PC-3 (cell line): ENCODE data around the gene PSMC3IP. TPM values are rescaled to one million over a fixed set of nuclear protein-coding genes. Genes with fewer than 3 reads are reported as not detected.

Experiments used
- ATAC-seq: fragments of 200-7000 bp; cut with Tn5 transposase; 2 replicates; pipeline ENCODE4 v1.9.1; 2020; ENCODE audit warnings: mild to moderate bottlenecking, moderate library complexity
- BruUV-seq: library from RNA; stranded (reverse); fragments of 400-500 nt; replicated peaks from 2 replicates; lab custom pipeline; 2021; lab: Mats Ljungman, UMichigan
- CTCF ChIA-PET: fragments of 300-600 bp; sonication (Branson Sonifier 250); formaldehyde crosslinking; loops from one replicate; lab custom pipeline; 2022; ENCODE audit warnings: antibody characterized with exemption; lab: Charles Lee
- POLR2A ChIA-PET: fragments of 300-600 bp; sonication (Branson Sonifier 250); formaldehyde crosslinking; loops from one replicate; lab custom pipeline; 2022; ENCODE audit warnings: antibody characterized with exemption; ENCODE audit not compliant: unreplicated experiment; lab: Charles Lee
- DNase-seq: peaks from one replicate; pipeline ENCODE4 v3.0.0-alpha.2; 2015
- H2AFZ ChIP-seq: fragments of 300-600 bp; sonication (generic); 2 replicates; pipeline ENCODE4 v1.6.0; 2016; ENCODE audit warnings: antibody characterized with exemption, low read length
- H3F3A ChIP-seq: fragments of 300-600 bp; sonication (generic); one replicate; pipeline ENCODE4 v1.6.0; 2017; ENCODE audit warnings: antibody characterized with exemption, low read length, control low read depth, mild to moderate bottlenecking; ENCODE audit not compliant: unreplicated experiment
- H3K27ac ChIP-seq: fragments of 300-600 bp; sonication (generic); 2 replicates; pipeline ENCODE4 v1.5.1; 2016; ENCODE audit warnings: mild to moderate bottlenecking, low read length
- H3K27me3 ChIP-seq: fragments of 300-600 bp; sonication (generic); 2 replicates; pipeline ENCODE4 v1.6.1; 2016; ENCODE audit warnings: low read length, mixed read lengths
- H3K36me3 ChIP-seq: fragments of 300-600 bp; sonication (generic); 2 replicates; pipeline ENCODE4 v1.6.1; 2016; ENCODE audit warnings: low read depth, mixed run types, low read length, mixed read lengths
- H3K4me1 ChIP-seq: fragments of 300-600 bp; sonication (generic); 2 replicates; pipeline ENCODE4 v1.5.1; 2016; ENCODE audit warnings: low read length; ENCODE audit not compliant: insufficient read depth
- H3K4me2 ChIP-seq: fragments of 300-600 bp; sonication (generic); 2 replicates; pipeline ENCODE4 v1.6.0; 2016; ENCODE audit warnings: low read length
- H3K4me3 ChIP-seq: fragments of 300-600 bp; sonication (generic); 2 replicates; pipeline ENCODE4 v1.5.1; 2016; ENCODE audit warnings: mild to moderate bottlenecking, low read length, mixed read lengths
- H3K79me2 ChIP-seq: fragments of 300-600 bp; sonication (generic); 2 replicates; pipeline ENCODE4 v1.6.1; 2017; ENCODE audit warnings: low read length, mixed read lengths
- H3K9ac ChIP-seq: fragments of 300-600 bp; sonication (generic); 2 replicates; pipeline ENCODE4 v1.6.0; 2016; ENCODE audit warnings: mild to moderate bottlenecking, low read length
- H3K9me2 ChIP-seq: fragments of 300-600 bp; sonication (generic); replicated peaks from 2 replicates; pipeline ENCODE4 v1.6.1; 2016; ENCODE audit warnings: mixed run types, low read length, mixed read lengths
- H3K9me3 ChIP-seq: fragments of 300-600 bp; sonication (generic); 2 replicates; pipeline ENCODE4 v1.6.1; 2016; ENCODE audit warnings: low read length, mixed read lengths
- H4K20me1 ChIP-seq: fragments of 300-600 bp; sonication (generic); 2 replicates; pipeline ENCODE4 v1.6.1; 2016; ENCODE audit warnings: low read length, mixed read lengths
- CTCF ChIP-seq: fragments of 300-600 bp; sonication (generic); conservative IDR thresholded peaks from 2 replicates; pipeline ENCODE4 v1.5.1; 2017; ENCODE audit warnings: antibody characterized with exemption, low read depth, mild to moderate bottlenecking, low read length
- EZH2 ChIP-seq: fragments of 300-600 bp; sonication (generic); IDR thresholded peaks from one replicate; pipeline ENCODE4 v1.6.1; 2017; ENCODE audit warnings: antibody characterized with exemption, mild to moderate bottlenecking, low read length; ENCODE audit not compliant: unreplicated experiment
- EZH2phosphoT487 ChIP-seq: fragments of 300-600 bp; sonication (generic); IDR thresholded peaks from 2 replicates; pipeline ENCODE4 v1.6.1; 2018; ENCODE audit warnings: mild to moderate bottlenecking, antibody characterized with exemption, low read length, borderline replicate concordance
- intact Hi-C: fragments of 100-400 bp; cut with micrococcal nuclease; formaldehyde crosslinking; loops from 2 replicates; pipeline ENCODE4 v1.9.0; 2023
- total RNA-seq: library from RNA; depleted of rRNA; stranded (reverse); fragments of >200 nt; gene quantifications from 2 replicates; pipeline ENCODE4 v1.2.3, GENCODE V29; 2014

PSMC3IP gene
- total RNA-seq, 1 experiment from 2014 or later = 20.3 TPM

GRCh38 chr17:42531455-42532354 is 45.8 kb downstream of the PSMC3IP start:
- H4K20me1 ChIP-seq = no peaks in the 10 kb centered on the region
- H3K4me1 ChIP-seq = peaks cover 10% of the 10 kb centered on the region
- no peak overlapping the region for H3K27ac ChIP-seq
- H3K27me3 ChIP-seq = no peaks in the 10 kb centered on the region
- H2AFZ ChIP-seq = peak overlapping the region; percentile 76; the same call in 1 of the 2 replicates
- intact Hi-C loops = no loop called here
- DNase-seq (peak; percentile 51), ATAC-seq (peak; percentile 35)
- no peaks in the 10 kb centered on the region for H3F3A ChIP-seq
- peak overlapping the region; percentile 75 for H3K4me2 ChIP-seq
- BruUV-seq = no TSS peak
- ChIA-PET CTCF (no interaction called here), POLR2A (interaction anchor here (0.6 to 0.7 kb wide), 2 partner anchors 23 to 676 kb away, joined by 11 to 26 read pairs; no protein-coding TSS in a partner anchor)
- no peaks in the 10 kb centered on the region for H3K9me2 ChIP-seq
- H3K4me3 ChIP-seq = peak overlapping the region; percentile 66
- TF ChIP-seq EZH2phosphoT487 (no peak), CTCF (peak; percentile 29; the same call in 1 of the 2 replicates)
- no peaks in the 10 kb centered on the region for H3K9me3 ChIP-seq
- no peaks in the 10 kb centered on the region for H3K36me3 ChIP-seq
- no peak overlapping the region for H3K9ac ChIP-seq
- H3K79me2 ChIP-seq = no peaks in the 10 kb centered on the region

GRCh38 chr17:42530952-42531454 is 46.5 kb downstream of the PSMC3IP start:
- Histone ChIP-seq H3K27ac (no peak overlapping the region), H3K9ac (no peak overlapping the region), H4K20me1 (no peaks in the 10 kb centered on the region), H3K79me2 (no peaks in the 10 kb centered on the region), H3K9me3 (no peaks in the 10 kb centered on the region), H3K27me3 (no peaks in the 10 kb centered on the region), H3K4me2 (no peak overlapping the region), H2AFZ (no peak overlapping the region), H3K4me3 (no peak overlapping the region), H3F3A (no peaks in the 10 kb centered on the region), H3K4me1 (peaks cover 10% of the 10 kb centered on the region), H3K36me3 (no peaks in the 10 kb centered on the region), H3K9me2 (no peaks in the 10 kb centered on the region)
- TF ChIP-seq CTCF = no peak
- no peak for TF ChIP-seq EZH2
- no peak for TF ChIP-seq EZH2phosphoT487
- POLR2A ChIA-PET = no interaction called here
- DNase-seq = no peak
- intact Hi-C loops = no loop called here
- CTCF ChIA-PET = no interaction called here
- no TSS peak for BruUV-seq
- no peak for ATAC-seq

- H3F3A ChIP-seq = no peaks in the 10 kb centered on the region
- intact Hi-C loops = no loop called here
- DNase-seq (no peak), ATAC-seq (no peak)
- POLR2A ChIA-PET = no interaction called here
- BruUV-seq = no TSS peak
- peaks cover 3% of the 10 kb centered on the region; the same call in 1 of the 2 replicates for H3K4me1 ChIP-seq
- no peaks in the 10 kb centered on the region for H3K9me2 ChIP-seq
- no peaks in the 10 kb centered on the region for H3K27me3 ChIP-seq
- no peak overlapping the region for H2AFZ ChIP-seq
- H4K20me1 ChIP-seq = no peaks in the 10 kb centered on the region
- no peak overlapping the region for H3K9ac ChIP-seq
- H3K79me2 ChIP-seq = no peaks in the 10 kb centered on the region
- no peak overlapping the region for H3K4me3 ChIP-seq
- TF ChIP-seq EZH2phosphoT487 (no peak), CTCF (no peak), EZH2 (no peak)
- no peak overlapping the region for H3K4me2 ChIP-seq
- H3K27ac ChIP-seq = no peak overlapping the region
- CTCF ChIA-PET = no interaction called here
- H3K9me3 ChIP-seq = no peaks in the 10 kb centered on the region
- no peaks in the 10 kb centered on the region for H3K36me3 ChIP-seq
These were observed 48.5 kb downstream of the PSMC3IP start for GRCh38 chr17:42529061-42529460.
